Heart left ventricle (tissue), 16 donors: ENCODE data around the gene OSM. TPM values are rescaled to one million over a fixed set of nuclear protein-coding genes. Genes with fewer than 3 reads are reported as not detected.

Experiments
- ATAC-seq, 4 donors: fragments of 200-7000 bp; cut with Tn5 transposase; one replicate each; pipeline ENCODE4 v1.9.1; 2020 to 2022; ENCODE audit warnings: moderate library complexity in 4 of 4, mild to moderate bottlenecking in 3 of 4, moderate number of reproducible peaks in 1 of 4
- DNase-seq, 5 donors: peaks; one replicate each; pipeline ENCODE4 v3.0.0-alpha.2; 2020
- H3K27ac ChIP-seq, 12 donors: fragments of 200-600 bp; sonication (generic) in 4 of 12; one replicate each; pipeline versions ENCODE4 v1.5.0 to v1.8.0; 2016 to 2022; ENCODE audit warnings: mild to moderate bottlenecking in 2 of 12
- H3K27me3 ChIP-seq, 9 donors: fragments of 200-600 bp; sonication (generic) in 2 of 9; one replicate each; pipeline versions ENCODE4 v1.5.1 to v1.8.0; 2016 to 2022; ENCODE audit warnings: mild to moderate bottlenecking in 3 of 9
- H3K36me3 ChIP-seq, 9 donors: fragments of 200-600 bp; sonication (generic) in 2 of 9; one replicate each; pipeline versions ENCODE4 v1.5.0 to v1.8.0; 2018 to 2022; ENCODE audit warnings: mild to moderate bottlenecking in 2 of 9
- H3K4me1 ChIP-seq, 12 donors: fragments of 200-600 bp; sonication (generic) in 4 of 12; one replicate each; pipeline versions ENCODE4 v1.5.0 to v1.8.0; 2016 to 2022; ENCODE audit warnings: mild to moderate bottlenecking in 3 of 12
- H3K4me3 ChIP-seq, 12 donors: fragments of 200-600 bp; sonication (generic) in 4 of 12; one replicate each; pipeline versions ENCODE4 v1.5.0 to v1.8.0; 2017 to 2022; ENCODE audit warnings: mild to moderate bottlenecking in 9 of 12, moderate library complexity in 4 of 12
- H3K9me3 ChIP-seq, 12 donors: fragments of 200-600 bp; sonication (generic) in 4 of 12; one replicate each; pipeline versions ENCODE4 v1.5.0 to v1.8.0; 2016 to 2022; ENCODE audit warnings: mild to moderate bottlenecking in 1 of 12
- CTCF ChIP-seq, 12 donors: fragments of 200-600 bp; sonication (generic) in 4 of 12; IDR thresholded peaks; one replicate each; pipeline versions ENCODE4 v1.5.0 to v1.8.0; 2018 to 2022; ENCODE audit warnings: antibody characterized with exemption in 12 of 12, mild to moderate bottlenecking in 5 of 12
- POLR2A ChIP-seq, 2 donors: fragments of 450-650 bp; IDR thresholded peaks; one replicate each; pipeline ENCODE4 v1.6.1; 2017; ENCODE audit warnings: antibody characterized with exemption in 2 of 2, mild to moderate bottlenecking in 2 of 2, moderate library complexity in 2 of 2
- WGBS, 4 donors: extraction: QIAGEN DNeasy Blood & Tissue Kit in 2 of 4; methylation state at CpG; one replicate each; pipeline versions ENCODE4 v1.1.5 to v1.1.7; 2013 to 2018; 5-methylcytosine and 5-hydroxymethylcytosine counted together
- intact Hi-C, 10 donors: fragments of 100-400 bp; cut with DNase I; formaldehyde crosslinking; loops; one replicate each; pipeline versions ENCODE4 v1.11.1 to v1.14.2; 2022
- polyA plus RNA-seq, 2 donors: library from polyadenylated mRNA; stranded (reverse); fragments of 200-250 nt; gene quantifications; one replicate each; pipeline ENCODE4 v1.2.3, GENCODE V29; 2013
- total RNA-seq, 9 donors: library from RNA; depleted of rRNA in 2 of 9; stranded (reverse); fragments of >200 nt in 2 of 9; fragmentation: NEBNext Ultra II Directional in 3 of 9; extraction: Animal tissue kit (Norgen Biotek cat#: 25700) in 3 of 9; gene quantifications; one replicate each; pipeline versions ENCODE4 v1.1.0 to v1.2.4, GENCODE V29; 2016 to 2023
- donor health status: ischemic (EF 13 %, LVEDD 7.1; RV severe dilation, severe dysfunction).
- donor health status: healthy with polysubstance abuse.
- donor health status: DM: no; HTN: yes; CAD: no.
- donor health status: DM: no; HTN: no; CAD: no.
- donor health status: ischemic (EF 25% LVEDD 6.9; RV normal size, moderate dysfunction).
- donor health status: ischemic (EF 25% LVEDD 5.7; RV mildly dilated, moderate dysfunction).
- donor health status: healthy.
- donor health status: DM: yes; HTN: yes; CAD: no.
- donor health status: ischemic (EF 35%, LVEDD 5.7; RV mildly dilated, moderate dysfunction).
- donor health status: nonischemic (EF 11% LVEDD 7.7; RV severe dilation, severe dysfunction).
- donor health status: DM: yes; HTN: yes; CAD: no.
- donor health status: PGD.
- donor health status: ischemic (EF 29% LVEDD 5.4; RV normal size, mild dysfunction).
- donor health status: nonischemic (EF 23%, LVEDD 6.1; RV moderate dilation, normal function).

OSM gene
- total and polyA plus RNA-seq, 11 donors: 0.17 to 5.0 (median 0.27) TPM; not detected in 2

GRCh38 chr22:30224161-30224857 is 42.3 kb downstream of the OSM start:
- DNase-seq (no peak), ATAC-seq (no peak)
- H3K36me3 ChIP-seq: no peaks in the 10 kb centered on the region
- no peaks in the 10 kb centered on the region for H3K9me3 ChIP-seq
- TF ChIP-seq CTCF (IDR thresholded peaks at IDR 0.05) (no peak), POLR2A (IDR thresholded peaks at IDR 0.05) (no peak)
- no peak overlapping the region for H3K27ac ChIP-seq
- H3K27me3 ChIP-seq: peaks cover 0 to 75% (median 20%) of the 10 kb centered on the region in 9 donors
- H3K4me3 ChIP-seq: no peak overlapping the region
- intact Hi-C loops: no loop called here
- 51 to 61% (median 58%) methylated on average over 11 of the region's 11 CpGs for WGBS, 4 donors
- H3K4me1 ChIP-seq: peaks cover 0 to 19% (median 0%) of the 10 kb centered on the region in 12 donors

- Histone ChIP-seq H3K27ac (no peak overlapping the region), H3K4me1 (peaks cover 0 to 19% (median 0%) of the 10 kb centered on the region in 12 donors), H3K4me3 (no peak overlapping the region), H3K36me3 (no peaks in the 10 kb centered on the region), H3K9me3 (no peaks in the 10 kb centered on the region), H3K27me3 (peaks cover 0 to 70% (median 17%) of the 10 kb centered on the region in 9 donors)
- no peak for DNase-seq
- 40 to 56% (median 51%) methylated on average over 12 to 15 of the region's 15 CpGs for WGBS, 4 donors
- intact Hi-C loops: no loop called here
- TF ChIP-seq POLR2A (IDR thresholded peaks at IDR 0.05) (no peak), CTCF (IDR thresholded peaks at IDR 0.05) (no peak)
- ATAC-seq: no peak
Observed at GRCh38 chr22:30223303-30223702, 43.3 kb downstream of the OSM start.

- Histone ChIP-seq H3K36me3 (no peaks in the 10 kb centered on the region), H3K9me3 (no peaks in the 10 kb centered on the region), H3K4me3 (no peak overlapping the region), H3K27me3 (peaks cover 3 to 61% (median 17%) of the 10 kb centered on the region in 9 donors), H3K4me1 (peaks cover 0 to 19% (median 0%) of the 10 kb centered on the region in 12 donors), H3K27ac (no peak overlapping the region)
- DNase-seq: no peak
- no peak for ATAC-seq
- 72 to 85% (median 80%) methylated on average over 4 of the region's 4 CpGs for WGBS, 4 donors
- intact Hi-C loops: no loop called here
- TF ChIP-seq CTCF (IDR thresholded peaks at IDR 0.05): no peak
- TF ChIP-seq POLR2A (IDR thresholded peaks at IDR 0.05): no peak
Observed at GRCh38 chr22:30222321-30222720, 44.3 kb downstream of the OSM start.

DNA sequence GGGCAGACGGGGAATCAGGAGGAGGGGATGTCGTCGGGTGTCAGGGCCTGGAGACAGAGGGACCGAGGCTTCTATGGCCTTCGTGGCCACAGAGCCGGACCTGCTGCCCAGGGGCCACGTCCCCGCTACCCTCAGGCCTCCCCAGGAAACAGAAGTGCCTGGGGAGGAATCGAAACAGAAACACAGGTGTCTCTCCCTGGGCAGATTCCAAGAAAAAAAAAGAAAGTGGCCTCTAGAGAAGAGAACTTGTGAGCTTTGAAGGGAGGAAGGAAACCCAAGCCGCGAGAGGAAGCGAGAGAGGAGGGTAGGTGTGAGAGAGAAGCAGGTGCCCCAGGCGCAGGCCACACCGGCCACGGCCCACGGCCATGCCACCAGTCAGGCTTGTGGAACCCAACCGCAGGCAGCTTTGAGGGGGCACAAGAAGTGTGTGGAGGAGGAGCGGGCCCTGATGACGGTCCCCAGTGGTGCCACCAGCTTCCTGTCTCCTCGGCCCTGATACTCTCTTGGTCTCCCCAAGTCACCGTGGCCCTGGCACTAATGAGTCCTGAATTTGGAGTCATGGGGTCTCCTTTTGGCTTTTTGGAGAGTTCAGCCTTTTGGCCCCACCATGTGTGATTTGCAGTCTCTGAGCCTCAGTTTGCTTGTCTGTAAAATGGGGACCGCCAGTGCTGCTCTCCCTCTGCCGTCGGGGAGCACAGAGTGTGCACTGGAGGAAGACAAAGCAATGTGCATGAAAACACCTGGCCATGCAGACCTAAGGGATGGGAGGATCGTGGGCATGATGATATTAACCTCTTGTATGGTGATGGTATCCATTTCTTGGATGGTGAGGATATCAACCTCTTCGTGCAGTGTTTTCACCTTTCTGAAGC is 45.3 kb downstream of the OSM start:
- DNase-seq: peak in 1 of 5 donors; percentile 49
- TF ChIP-seq CTCF (IDR thresholded peaks at IDR 0.05): no peak
- 63 to 72% (median 66%) methylated on average over 23 to 26 of the region's 26 CpGs for WGBS, 4 donors
- Histone ChIP-seq H3K4me3 (no peak overlapping the region), H3K4me1 (peaks cover 0 to 19% (median 0%) of the 10 kb centered on the region in 12 donors), H3K27me3 (peaks cover 3 to 61% (median 18%) of the 10 kb centered on the region in 9 donors), H3K36me3 (no peaks in the 10 kb centered on the region), H3K9me3 (no peaks in the 10 kb centered on the region), H3K27ac (peak overlapping the region in 1 of 12 donors; percentile 65)
- ATAC-seq: peak in 1 of 4 donors; percentile 22
- intact Hi-C loops: no loop called here
